A673 (cell line): ENCODE measurements around the gene OR7C1. TPM values are rescaled to one million over a fixed set of nuclear protein-coding genes. Genes with fewer than 3 reads are reported as not detected.
"Not testable (repeated sequence)": the region's sequence is repeated elsewhere in the genome, so short reads cannot be mapped to it uniquely, and the experiment has no call there.

Source experiments
- BruUV-seq: library from RNA; stranded (reverse); fragments of 400-500 nt; replicated peaks from 2 replicates; lab custom pipeline; 2021; lab: Mats Ljungman, UMichigan
- CTCF ChIA-PET: fragments of 300-600 bp; sonication (Branson Sonifier 250); formaldehyde crosslinking; loops from one replicate; lab custom pipeline; 2022; ENCODE audit warnings: antibody characterized with exemption; lab: Charles Lee
- POLR2A ChIA-PET: fragments of 300-600 bp; sonication (Branson Sonifier 250); formaldehyde crosslinking; loops from one replicate; lab custom pipeline; 2022; ENCODE audit warnings: antibody characterized with exemption; ENCODE audit not compliant: low non-redundant PET; lab: Charles Lee
- DNase-seq: peaks from one replicate; pipeline ENCODE4 v3.0.0-alpha.2; 2015; ENCODE audit warnings: low spot score
- H3K27ac ChIP-seq: fragments of 200-600 bp; sonication (generic); 2 replicates; pipeline ENCODE4 v1.5.1; 2016; ENCODE audit warnings: mixed run types, low read depth, mild to moderate bottlenecking, mixed read lengths, antibody characterized with exemption, low read length; ENCODE audit not compliant: poor library complexity, severe bottlenecking
- H3K27me3 ChIP-seq: fragments of 200-600 bp; sonication (generic); replicated peaks from 2 replicates; pipeline ENCODE4 v1.6.1; 2017; ENCODE audit warnings: mixed run types, low read depth, mild to moderate bottlenecking, mixed read lengths, antibody characterized with exemption, low read length; ENCODE audit not compliant: insufficient read depth, poor library complexity
- H3K36me3 ChIP-seq: fragments of 200-600 bp; sonication (generic); 2 replicates; pipeline ENCODE4 v1.6.1; 2016; ENCODE audit warnings: mixed run types, mild to moderate bottlenecking, mixed read lengths, antibody characterized with exemption, low read length; ENCODE audit not compliant: insufficient read depth, poor library complexity, severe bottlenecking
- H3K4me1 ChIP-seq: fragments of 200-600 bp; sonication (generic); 2 replicates; pipeline ENCODE4 v1.6.1; 2017; ENCODE audit warnings: mixed run types, mild to moderate bottlenecking, mixed read lengths, antibody characterized with exemption, low read length; ENCODE audit not compliant: insufficient read depth, poor library complexity, severe bottlenecking
- H3K4me3 ChIP-seq: fragments of 200-600 bp; sonication (generic); 2 replicates; pipeline ENCODE4 v1.5.1; 2016; ENCODE audit warnings: low read depth, mixed run types, mild to moderate bottlenecking, mixed read lengths, low read length; ENCODE audit not compliant: poor library complexity, severe bottlenecking
- H3K9me3 ChIP-seq: fragments of 200-600 bp; sonication (generic); 2 replicates; pipeline ENCODE4 v1.6.1; 2016; ENCODE audit warnings: mixed run types, low read depth, mild to moderate bottlenecking, mixed read lengths, antibody characterized with exemption, low read length; ENCODE audit not compliant: poor library complexity, severe bottlenecking
- EZH2 ChIP-seq: fragments of 200-600 bp; sonication (generic); IDR thresholded peaks from 2 replicates; pipeline ENCODE4 v1.6.1; 2017; ENCODE audit warnings: borderline replicate concordance, low read depth, mild to moderate bottlenecking, mixed read lengths, antibody characterized with exemption, low read length; ENCODE audit not compliant: poor library complexity, severe bottlenecking
- intact Hi-C: fragments of 100-400 bp; cut with micrococcal nuclease; formaldehyde crosslinking; loops from one replicate; pipeline ENCODE4 v1.10.0; 2022; ENCODE audit not compliant: unreplicated experiment
- total RNA-seq: library from RNA; stranded (reverse); gene quantifications from 2 replicates; pipeline ENCODE4 v1.2.3, GENCODE V29; 2021
- TF ChIP-seq, protein P1 (sequence below): fragments of 300-800, 200-600 bp; sonication (generic); conservative IDR thresholded peaks from 2 replicates; pipeline ENCODE4 v1.5.1; 2017; ENCODE audit warnings: low read depth, mild to moderate bottlenecking, antibody characterized with exemption, low read length, moderate library complexity, mixed read lengths

The OR7C1 gene
- total RNA-seq, 1 experiment from 2014 or later: not detected

DNA sequence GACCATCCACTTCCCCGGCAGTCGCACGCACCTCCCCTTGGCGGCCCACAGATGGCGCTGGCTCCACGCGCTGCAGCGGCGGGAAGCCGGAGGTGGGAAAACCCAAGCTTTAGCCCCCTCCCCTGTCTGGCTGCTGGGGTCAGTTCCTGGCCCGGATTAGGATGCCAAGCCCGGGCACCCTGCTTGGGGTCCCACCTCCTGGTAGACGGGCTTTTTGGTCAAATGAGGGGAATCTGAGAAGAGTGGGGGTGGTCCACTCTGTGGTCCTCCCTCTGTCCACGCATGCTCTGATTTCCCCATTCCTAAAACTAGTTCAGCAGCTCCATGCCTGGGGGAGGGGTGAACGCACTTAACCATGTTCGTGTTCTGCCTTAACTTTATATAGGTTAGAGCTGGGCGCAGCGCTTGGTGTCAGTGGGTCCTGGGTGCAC is 48.5 kb downstream of the OR7C1 start:
- Histone ChIP-seq H3K27ac (no peak overlapping the region), H3K9me3 (no peaks in the 10 kb centered on the region), H3K27me3 (no peaks in the 10 kb centered on the region), H3K4me3 (no peak overlapping the region), H3K4me1 (no peaks in the 10 kb centered on the region), H3K36me3 (no peaks in the 10 kb centered on the region)
- ChIA-PET POLR2A (no interaction called here), CTCF (interaction anchor here (0.7 to 1.1 kb wide), 3 partner anchors 9 to 59 kb away, joined by 3 to 4 read pairs (median 4); no protein-coding TSS in a partner anchor)
- TF ChIP-seq, protein P1, sequence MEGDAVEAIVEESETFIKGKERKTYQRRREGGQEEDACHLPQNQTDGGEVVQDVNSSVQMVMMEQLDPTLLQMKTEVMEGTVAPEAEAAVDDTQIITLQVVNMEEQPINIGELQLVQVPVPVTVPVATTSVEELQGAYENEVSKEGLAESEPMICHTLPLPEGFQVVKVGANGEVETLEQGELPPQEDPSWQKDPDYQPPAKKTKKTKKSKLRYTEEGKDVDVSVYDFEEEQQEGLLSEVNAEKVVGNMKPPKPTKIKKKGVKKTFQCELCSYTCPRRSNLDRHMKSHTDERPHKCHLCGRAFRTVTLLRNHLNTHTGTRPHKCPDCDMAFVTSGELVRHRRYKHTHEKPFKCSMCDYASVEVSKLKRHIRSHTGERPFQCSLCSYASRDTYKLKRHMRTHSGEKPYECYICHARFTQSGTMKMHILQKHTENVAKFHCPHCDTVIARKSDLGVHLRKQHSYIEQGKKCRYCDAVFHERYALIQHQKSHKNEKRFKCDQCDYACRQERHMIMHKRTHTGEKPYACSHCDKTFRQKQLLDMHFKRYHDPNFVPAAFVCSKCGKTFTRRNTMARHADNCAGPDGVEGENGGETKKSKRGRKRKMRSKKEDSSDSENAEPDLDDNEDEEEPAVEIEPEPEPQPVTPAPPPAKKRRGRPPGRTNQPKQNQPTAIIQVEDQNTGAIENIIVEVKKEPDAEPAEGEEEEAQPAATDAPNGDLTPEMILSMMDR: peak; percentile 95
- TF ChIP-seq EZH2: no peak
- intact Hi-C loops: loop anchor here (2.0 to 10.0 kb wide), 2 partner anchors 102 to 212 kb away; partner anchors contain the start of gene NDUFB7
- peak; percentile 63 for DNase-seq
- BruUV-seq: no TSS peak

DNA sequence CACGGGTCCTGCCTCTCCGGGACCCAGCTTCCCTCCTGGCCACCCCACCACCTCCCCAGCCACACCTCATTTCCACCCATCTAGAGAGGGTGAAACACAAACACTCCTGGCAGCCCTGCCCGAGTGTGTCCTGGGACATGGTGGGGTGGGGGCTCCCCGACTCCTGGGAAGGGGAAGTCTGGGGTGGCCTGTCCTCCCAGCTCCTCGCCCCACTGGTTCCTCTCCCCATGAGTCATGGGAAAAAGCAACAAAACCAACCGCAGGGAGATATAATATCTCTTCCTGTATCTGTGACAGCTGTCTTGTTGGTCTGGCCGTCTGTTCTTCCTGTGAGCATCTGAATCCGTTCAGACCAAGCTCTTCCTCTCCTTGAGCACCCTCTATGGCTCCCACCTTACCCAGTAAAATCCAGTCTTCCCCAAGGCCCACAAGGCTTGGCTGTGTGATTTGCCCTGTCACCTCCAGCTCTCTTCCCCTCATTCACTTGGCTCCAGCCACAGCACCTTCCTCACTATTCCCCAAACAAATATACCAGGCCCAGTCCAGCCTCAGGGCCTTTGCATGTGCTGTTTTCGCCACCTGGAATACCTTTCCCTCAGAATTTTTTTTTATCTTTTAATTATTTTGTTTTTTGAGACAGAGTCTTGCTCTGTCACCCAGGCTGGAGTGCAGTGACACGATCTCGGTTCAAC is 49.7 kb downstream of the OR7C1 start:
- BruUV-seq, H3K4me3 ChIP-seq, H3K27ac ChIP-seq, H3K9me3 ChIP-seq, H3K4me1 ChIP-seq, DNase-seq, POLR2A ChIA-PET, CTCF ChIA-PET, H3K36me3 ChIP-seq, H3K27me3 ChIP-seq: not testable (repeated sequence)
- intact Hi-C loops: loop anchor here (10.0 kb wide), 1 partner anchor 210 kb away; the partner anchor contains the start of gene NDUFB7

GRCh38 chr19:14784730-14785101 is 50.3 kb downstream of the OR7C1 start:
- POLR2A ChIA-PET, H3K9me3 ChIP-seq, DNase-seq, BruUV-seq, H3K36me3 ChIP-seq, CTCF ChIA-PET, H3K27me3 ChIP-seq, H3K4me1 ChIP-seq, H3K27ac ChIP-seq, H3K4me3 ChIP-seq: not testable (repeated sequence)
- intact Hi-C loops: loop anchor here (10.0 kb wide), 1 partner anchor 210 kb away; the partner anchor contains the start of gene NDUFB7

DNA sequence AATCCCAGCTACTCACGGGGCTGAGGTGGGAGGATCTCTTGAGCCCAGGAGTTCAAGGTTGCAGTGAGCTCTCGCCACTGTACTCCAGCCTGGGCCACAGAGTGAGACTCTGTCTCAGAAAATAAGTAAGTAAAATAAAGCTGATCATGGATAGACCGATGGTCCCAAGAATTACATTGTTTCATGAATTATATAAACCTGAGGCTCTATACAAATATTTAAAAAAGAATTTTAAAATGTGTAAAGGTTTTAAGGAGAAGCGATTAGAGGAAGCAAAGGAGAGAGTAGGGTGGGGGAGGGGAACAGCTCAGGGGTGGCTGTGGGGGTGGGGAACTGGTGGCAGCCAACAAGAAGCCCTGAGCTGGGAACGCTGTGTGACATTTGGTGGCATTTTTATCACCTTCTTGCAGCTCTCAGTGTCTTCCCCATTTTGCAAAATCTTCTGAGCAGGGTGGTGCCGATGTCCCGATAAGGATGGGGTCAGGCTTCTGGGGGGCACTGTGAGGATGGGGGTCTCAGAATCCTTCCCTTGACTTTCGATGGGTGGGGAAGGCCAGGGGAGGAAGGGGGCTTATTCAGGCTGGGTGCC is 51.5 kb downstream of the OR7C1 start:
- POLR2A ChIA-PET, H3K36me3 ChIP-seq, H3K27me3 ChIP-seq, H3K4me1 ChIP-seq, BruUV-seq, H3K4me3 ChIP-seq, H3K27ac ChIP-seq, H3K9me3 ChIP-seq, CTCF ChIA-PET, DNase-seq: not testable (repeated sequence)
- intact Hi-C loops: loop anchor here (10.0 kb wide), 1 partner anchor 209 kb away; the partner anchor contains the start of gene NDUFB7
